RPMI7951 (cell line): ENCODE data around the gene NAV1. TPM values are rescaled to one million over a fixed set of nuclear protein-coding genes. Genes with fewer than 3 reads are reported as not detected.
"Not testable (repeated sequence)": the region's sequence is repeated elsewhere in the genome, so short reads cannot be mapped to it uniquely, and the experiment has no call there.

ENCODE experiments used
- DNase-seq: peaks from one replicate; pipeline ENCODE4 v3.0.0-alpha.2; 2012; ENCODE audit warnings: low read depth
- total RNA-seq: library from RNA; depleted of rRNA; stranded (reverse); fragments of >200 nt; shearing (Covaris generic); gene quantifications from 2 replicates; pipeline ENCODE4 v1.2.3, GENCODE V29; 2014

Gene NAV1
- total RNA-seq, 1 experiment from 2014 or later: 27.6 TPM

DNA sequence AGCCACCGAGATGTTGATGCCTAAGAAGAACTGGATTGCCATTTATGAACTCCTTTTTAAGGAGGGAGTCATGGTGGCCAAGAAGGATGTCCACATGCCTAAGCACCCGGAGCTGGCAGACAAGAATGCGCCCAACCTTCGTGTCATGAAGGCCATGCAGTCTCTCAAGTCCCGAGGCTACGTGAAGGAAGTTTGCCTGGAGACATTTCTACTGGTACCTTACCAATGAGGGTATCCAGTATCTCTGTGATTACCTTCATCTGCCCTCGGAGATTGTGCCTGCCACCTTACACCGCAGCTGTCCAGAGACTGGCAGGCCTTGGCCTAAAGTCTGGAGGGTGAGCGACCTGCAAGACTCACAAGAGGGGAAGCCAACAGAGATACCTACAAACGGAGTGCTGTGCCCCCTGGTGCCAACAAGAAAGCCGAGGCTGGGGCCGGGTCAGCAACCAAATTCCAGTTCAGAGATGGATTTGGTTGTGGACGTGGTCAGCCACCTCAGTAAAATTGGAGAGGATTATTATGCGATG, 18.8 kb upstream of the NAV1 start:
- DNase-seq: not testable (repeated sequence)

DNA sequence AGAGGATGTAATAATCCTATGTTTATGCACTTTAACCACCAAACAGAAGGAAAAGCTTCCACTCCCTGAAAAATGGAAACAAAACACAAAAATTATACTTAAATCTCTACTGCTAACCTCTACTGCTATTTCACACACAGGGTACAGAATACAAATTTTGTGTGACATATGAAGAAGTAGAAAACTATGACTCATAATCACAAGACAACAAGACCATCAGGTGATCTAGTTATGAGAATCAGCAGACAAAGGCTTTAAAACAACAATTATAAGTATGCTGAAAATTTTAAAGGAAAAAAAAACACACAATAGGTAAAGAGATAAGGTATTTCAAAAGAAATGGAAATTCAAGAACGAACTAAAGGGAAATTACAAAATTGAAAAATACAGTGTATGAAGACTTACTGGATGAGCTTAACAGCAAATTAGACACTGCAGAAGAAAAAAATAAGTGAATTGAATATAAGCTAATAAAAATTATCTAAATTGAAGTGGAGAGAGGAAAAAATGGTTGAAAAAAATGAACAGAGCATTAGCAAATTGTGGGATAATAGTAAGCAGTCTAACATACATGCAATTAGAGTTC, 13.6 kb upstream of the NAV1 start:
- no peak for DNase-seq

DNA sequence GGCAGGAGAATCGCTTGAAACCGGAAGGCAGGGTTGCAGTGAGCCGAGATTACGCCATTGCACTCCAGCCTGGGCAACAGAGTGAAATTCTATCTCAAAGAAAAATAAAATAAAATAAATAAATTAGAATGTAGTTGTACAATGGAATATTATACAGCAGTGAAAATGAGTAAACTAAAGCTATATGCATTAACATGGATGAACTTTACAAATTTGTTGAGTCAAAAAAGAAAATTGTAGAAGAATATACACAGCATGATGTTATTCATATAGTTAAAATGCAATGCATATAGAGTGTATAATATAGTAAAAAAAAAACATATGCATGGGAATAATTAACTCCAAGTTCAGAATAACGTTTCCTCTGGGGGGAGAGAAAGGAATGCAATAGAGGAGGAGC, 11.0 kb upstream of the NAV1 start:
- no peak for DNase-seq

DNA sequence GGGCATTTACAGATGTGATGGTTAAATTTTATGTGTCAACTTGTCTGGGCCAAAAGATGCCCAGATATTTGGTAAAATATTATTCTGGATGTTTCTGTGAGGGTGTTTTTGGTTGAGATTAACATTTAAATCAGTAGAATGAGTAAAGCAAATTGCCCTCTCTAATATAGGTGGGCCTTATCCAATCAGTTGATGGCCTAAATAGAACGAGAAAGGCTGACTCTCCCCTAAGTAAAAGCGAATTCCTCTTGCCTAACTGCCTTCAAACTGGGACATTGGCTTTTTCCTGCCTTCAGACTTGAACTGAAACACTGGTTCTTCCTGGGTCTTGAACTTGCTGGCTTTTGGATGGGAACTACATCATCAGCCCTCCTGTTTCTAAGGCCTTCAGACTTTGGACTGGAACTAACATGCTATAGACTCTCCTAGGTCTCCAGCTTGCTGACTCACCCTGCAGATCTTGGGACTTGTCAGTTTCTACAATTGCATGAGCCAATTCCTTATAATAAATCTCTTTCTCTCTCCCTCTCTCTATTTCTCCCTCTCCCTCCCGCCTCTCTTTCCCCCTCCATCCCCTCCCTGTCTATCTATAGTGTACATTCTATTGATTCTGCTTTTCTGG, 10.2 kb upstream of the NAV1 start:
- peak; percentile 35 for DNase-seq

DNA sequence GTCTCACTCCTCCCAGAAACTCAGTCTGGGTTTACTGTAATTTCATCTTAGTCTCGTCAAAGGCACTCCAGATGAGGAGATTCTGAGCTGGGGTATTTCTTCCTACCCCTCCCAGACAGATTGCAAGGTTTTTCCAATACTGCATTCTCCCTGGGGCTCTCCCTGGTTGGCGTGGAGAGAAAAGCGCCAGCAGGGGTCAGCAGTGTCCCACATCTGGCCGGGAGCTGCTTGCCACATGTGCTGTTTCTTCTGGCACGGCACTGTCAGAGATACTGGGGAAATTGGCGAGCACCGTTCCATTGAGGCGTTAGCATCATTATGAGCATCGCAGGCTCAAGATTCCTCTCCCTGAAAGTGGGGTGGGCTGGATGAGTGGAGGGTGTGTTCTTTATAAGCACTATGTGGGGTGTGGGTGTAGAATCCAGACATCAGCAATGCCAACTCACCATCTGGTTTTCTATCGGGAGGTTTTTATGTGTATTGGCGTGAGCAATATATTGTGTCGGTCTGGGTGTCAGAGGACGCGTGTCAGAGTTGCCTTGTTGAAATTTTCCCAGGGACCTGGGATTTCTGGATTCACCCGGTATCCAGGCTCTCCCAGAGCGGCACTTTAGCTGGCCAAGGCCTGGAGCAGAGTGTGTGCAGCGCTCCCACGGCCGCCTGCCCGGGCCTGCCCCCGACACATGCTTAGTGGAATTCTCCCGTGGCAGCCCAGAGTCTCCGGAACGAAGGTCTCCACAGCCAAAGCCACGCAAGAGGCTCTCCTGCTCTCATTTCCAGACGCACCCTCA, 8.0 kb upstream of the NAV1 start:
- DNase-seq: peak; percentile 80

DNA sequence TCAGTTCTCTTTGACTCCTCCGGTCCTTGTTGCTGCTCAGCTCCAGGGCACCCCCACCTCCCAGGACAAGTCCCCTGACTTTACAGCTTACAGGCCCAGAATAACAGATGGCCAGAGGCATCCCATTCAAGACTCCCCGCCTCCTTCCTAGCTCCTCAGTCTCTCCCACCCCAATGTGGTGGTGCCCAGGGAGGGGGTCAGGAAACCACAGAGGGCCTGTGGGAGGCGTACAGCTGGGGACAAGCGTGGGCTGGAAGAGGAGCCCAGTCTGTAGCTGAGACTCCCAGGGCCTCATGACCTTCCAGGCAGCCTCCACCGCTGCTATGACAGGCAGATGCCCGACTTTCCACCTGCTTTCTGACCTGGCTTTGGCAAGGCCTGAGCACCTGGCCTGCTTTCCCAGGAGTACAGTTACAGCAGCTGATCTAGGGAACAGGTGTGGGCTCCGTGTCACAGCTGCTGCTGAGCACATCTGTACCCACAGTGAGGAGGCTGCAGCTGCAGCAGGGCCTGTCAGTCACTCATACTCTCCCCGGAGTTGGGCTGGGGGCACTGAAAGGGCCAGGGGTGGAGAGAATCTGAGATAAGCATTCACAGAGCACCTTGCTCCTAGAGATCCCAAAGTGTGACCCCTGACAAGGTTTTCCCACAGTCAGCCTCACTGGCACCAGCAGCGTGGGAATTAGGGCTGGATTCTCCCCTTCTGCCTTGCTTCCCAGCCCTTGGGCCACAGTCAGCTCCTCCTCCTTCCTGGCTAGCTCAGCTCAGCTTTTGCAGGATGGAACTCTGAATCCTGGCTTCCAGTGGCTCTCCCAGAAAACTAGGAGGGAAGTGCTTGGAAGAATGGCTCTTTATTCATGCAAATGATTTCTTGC, 7.1 kb upstream of the NAV1 start:
- peak; percentile 57 for DNase-seq

DNA sequence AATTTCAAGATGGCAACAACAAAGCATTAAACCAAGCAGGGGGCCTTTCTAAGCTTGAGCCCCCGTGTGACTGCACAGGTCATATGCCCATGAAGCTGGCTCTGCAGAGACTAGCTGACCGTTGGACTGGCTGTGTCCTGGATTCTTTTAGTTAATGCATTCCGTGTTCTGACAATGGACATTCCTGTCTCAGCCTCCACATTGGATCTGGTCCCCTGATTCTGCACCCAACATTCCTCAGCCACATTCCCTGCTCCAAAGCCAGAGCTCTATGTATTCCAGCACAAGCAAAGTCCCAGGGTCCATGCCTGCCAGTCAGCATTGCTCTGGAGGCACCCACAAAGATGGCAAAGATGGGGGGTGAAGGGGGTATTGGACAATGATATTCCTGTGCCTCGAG, 5.1 kb upstream of the NAV1 start:
- no peak for DNase-seq

DNA sequence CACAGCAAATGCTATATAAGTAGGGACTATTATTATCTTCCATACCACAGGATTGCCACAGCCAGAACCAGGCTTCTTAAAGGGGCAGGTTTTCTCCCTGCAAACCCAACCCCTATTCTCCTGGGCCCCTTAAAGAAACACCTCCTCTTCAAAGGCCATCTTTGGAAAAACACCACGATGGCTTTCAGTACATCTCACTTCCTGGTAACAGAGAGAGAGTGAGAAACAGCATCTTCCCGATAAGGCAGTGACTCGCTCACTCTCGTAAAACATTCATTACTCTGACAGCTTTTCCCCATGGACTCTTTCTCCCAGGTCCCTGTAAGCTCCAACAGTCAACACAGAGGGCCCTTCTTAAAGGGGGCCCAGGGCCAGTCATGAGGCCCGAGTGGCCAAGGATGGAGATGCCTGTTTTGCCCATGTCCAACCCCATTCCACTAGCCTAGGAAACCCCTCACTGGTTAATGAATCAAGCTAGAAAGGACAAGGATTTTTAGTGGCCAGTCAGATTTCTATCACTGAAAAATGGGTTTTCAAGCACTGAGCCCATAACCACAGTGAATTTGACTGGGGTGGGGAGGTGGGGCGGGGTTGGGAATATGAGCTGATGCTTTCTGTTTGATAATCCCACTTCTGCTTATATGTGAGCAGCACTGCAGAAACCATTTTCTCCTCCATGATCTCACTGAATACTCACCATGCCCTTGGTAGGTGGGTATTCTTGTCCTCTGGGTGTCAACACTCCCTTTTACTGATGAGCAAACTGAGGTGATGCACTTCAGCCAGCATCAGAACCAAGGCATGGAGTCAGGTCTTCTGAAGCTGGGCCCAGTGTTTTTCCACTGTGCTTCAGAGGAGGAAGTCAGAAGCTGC, 3.6 kb upstream of the NAV1 start:
- peak; percentile 71 for DNase-seq

DNA sequence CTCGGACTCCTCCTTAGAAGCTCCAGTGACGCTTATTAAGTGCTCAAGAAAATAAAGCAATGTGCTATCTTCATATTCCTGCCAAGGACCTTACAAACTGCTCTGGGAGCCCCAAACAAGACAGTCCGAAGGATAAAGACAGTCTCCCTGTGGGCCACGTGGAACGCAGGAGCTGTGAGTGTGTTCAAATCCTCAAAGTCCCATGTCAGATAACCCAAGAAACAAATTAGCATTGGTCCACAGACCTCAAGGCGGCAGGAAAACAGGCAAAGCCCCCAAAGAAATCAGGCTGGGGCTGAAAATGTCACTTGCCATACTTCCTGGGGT, 3.0 kb upstream of the NAV1 start:
- no peak for DNase-seq

DNA sequence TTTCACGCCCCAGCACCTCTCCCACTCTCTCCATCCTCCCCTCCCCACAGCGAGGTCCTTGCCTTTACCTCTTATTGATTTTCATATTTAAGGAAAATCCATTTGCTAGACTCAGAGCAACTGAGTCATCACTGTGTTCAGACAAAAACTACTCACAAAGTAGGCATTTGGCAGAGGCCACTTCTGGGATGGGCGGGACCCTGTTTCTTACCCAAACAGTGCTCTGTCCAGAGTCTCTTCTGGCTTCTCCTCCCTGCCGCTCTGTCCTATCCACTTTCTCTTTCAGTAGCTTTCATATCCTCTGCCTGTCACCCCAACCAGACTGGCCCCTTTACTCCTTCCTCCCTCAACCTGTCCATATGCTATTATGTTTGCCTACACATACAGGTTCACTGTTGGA, 2.4 kb upstream of the NAV1 start:
- DNase-seq: peak; percentile 86

DNA sequence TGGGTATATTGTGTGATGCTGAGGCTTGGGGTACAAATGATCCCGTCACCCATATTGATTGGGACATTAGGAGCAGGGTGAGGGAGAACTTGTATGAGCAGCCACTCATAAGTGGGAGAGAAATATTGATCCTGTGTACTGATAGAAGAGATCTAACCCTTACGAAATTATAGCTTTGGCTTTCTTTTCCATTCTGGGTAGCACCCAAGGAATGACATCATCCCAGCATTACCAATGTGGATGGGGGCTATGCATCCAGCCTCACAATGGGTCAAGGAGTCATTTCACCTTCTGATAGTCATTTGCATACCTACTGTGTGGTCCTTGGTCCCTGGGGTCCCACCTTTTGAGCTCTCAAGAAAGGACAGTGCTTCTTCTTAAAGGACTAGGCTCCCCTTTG, 1.9 kb upstream of the NAV1 start:
- no peak for DNase-seq

DNA sequence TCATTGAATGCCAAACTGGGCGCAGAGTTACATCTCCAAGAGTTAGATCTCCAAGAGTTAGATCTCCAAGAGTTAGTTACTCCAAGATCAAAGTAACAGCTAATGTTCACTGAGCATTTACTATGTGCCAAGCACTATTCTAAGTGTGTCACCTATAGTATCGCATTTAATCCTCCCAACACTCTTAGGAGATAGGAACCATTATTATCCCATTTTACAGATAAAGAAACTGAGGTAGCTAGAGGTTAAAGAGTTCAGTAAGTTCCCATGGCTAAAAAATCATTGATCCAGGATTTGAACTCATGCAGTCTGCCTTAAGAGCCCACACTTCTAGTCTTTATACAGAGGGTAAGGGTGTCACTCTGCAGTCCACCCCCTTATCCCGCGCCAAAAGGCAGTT, 1.5 kb upstream of the NAV1 start:
- DNase-seq: no peak

DNA sequence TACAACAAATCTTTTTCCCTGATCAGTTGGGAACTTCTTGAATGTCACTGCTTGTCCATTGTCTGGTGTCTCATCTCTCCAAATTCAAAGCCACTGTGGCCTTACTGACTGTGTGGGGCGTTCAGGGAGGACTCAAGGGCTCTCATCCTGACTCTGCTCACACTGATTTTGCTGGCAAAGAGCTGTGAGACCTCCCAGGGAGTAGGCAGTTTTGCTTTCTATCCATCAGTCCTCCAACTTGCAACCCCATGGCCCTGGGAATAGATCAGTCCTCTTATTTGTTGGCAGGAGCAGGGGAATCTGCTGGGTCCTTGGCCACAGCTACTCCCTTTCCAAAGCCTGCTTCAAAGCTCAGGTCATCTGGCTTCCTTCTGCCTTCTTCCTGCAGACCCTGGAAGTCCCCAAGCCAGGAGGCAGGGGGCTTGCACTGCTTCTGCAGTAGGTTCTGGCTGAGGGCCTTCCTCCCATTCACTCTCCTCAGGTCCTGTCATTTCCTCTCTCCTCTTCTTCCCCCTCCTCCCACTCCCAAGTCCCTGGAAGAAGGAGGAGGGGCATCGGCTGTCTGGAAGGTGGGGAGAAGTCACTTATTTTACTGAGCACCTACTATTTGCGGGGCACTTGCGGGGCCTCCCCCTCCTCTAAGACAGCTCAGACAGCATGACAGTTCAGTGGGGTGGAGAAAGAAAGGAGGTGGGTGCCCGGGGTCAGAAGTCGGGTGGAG, 876 bp upstream of the NAV1 start:
- DNase-seq: peak; percentile 46

DNA sequence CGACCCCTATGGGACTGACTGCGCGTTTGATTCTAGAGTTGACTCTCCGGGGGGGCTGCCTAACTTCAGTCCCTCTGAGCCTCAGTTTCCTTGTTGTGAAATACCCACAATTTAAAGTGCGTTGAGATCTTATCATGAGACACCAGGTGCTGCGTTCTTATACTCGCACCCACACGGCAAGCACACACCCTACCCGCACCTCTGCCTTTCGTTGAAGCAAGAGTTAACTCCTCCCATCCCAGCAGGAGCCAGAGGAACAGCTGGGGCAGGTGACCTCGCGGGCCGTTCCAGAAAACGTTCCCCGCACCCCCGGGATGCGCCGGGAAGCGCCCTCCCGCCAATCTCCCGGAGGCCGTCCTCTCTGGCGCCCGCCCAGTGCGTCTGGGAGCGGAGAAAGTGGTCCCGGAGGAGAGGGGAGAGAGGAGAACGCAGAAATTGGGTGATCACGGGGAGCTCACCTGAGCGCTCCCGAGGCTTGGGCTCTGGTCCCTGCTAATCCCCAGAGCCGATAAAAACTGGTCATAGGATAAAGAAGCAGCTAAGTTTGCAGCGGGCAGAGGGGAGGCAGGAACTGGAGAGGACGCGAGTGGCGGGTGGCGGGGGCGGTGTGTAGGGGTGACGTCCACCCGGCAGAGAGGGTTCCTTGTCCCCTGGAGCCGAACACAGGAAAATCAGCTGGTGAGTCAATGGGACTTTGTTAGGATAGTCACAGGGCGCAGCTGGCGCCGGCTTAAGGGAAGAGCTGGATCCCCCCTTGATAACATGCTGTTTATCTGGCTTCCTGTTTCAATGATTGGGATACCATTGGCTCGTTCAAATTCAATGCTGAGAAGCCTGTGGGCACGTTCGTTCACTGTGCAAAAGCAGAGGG, 869 bp downstream of the NAV1 start:
- peak; percentile 91 for DNase-seq

DNA sequence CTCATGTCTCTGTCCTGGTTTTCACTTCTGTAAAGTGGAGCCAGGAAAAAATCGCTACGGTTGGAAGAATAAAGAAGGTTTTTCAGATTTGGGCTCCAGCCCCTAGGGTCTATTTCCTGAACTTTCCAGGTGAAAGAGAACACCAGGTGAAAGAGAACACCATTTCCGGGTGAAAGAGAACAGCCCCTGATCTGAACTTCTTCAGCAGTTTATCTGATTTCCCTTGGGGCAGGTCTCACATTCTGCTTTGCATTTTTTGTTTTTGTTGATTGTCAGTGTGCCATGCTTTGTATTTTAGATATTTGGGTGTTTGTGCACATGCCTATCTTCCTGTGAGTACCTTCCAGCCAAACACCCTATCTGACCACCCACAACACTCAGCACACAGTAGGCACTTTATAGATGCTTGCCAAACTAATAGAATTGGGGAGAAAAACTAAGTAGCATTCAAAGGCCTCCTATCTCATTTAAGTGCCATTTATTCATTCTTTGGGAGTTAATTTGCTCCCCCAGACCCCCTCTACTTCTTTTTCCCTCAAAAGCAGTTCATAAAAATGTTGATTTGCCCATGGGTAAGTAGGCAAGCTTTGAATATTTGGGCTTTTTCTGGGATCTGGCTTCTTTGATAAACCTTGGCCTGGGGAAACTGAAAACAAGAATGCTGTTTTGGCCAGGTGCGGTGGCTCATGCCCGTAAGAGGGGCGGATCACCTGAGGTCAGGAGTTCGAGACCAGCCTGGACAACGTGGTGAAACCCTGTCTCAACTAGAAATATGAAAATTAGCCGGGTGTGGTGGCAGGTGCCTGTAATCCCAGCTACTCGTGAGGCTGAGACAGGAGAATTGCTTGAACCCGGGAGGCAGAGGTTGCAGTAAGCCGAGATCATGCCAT, 2.2 kb downstream of the NAV1 start:
- no peak for DNase-seq

DNA sequence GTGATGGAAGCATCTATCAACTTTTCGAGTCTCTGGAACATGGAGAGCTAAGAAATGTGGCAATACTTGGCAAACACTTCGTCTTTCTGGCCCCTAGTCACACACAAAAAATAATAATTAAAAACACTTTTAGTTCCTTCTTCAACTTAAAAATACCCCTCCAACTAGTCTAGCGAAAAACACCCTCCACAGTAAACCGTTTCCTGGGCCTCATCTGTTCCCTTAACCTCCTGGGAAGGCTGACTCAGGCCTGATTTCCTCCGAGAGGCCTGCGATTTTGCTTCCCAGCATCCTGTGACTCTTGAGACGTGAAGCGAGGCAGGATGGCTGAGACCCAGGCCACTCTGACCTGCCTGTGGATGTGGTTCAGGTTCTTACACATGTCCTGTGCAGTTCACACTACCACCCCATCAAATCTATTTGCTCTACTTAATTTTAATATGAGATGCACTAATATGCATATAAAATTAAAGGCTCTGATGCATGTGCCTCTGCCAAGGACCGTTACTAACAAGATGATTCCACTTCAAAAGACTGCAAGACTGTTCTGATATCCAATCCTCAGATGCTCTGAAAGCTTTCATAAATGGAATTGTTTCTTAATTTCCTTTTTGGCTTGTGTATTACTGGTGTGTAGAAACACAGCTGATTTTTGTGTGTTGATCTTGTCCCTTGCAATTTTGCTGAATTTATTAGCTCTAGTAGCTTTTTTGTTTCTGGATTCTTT, 3.5 kb downstream of the NAV1 start:
- peak; percentile 79 for DNase-seq

DNA sequence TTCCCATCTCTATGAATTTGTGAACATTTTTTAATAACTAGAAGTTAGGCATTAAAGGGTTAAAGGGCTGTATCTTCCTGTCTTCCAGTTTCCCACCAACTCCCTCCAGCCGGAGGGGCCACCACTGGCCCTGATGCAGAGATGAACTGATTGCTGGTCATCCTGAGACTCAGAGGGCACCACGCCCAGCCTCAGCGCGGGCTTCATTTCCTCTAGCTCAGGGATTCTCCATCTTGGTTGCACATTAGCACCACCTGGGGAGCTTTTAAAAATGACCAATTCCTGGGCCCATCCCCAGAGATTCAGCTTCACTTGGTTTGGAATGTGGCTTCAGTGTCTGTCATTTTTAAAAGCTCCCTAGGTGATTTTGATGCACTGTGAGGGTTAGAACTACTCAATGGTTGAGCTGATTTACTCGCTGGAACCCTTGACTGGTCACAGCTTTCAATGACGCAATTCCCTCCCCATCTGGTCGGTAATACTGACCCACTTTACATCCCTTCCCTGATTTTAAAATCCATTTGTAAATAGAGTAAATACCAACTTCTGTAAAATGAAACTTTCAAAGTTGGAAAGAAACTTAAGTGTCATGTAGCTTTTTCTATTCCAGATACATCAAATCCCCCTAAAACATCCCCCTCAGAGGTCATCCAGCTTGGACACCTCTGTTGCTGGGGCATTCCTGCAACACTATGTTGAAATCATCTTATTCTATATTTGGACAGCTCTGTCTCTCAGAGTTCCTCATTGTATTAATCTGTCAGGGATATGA, 5.1 kb downstream of the NAV1 start:
- peak; percentile 83 for DNase-seq
